ENCODE measurements around the gene KCNQ1OT1. TPM values are rescaled to one million over a fixed set of nuclear protein-coding genes. Genes with fewer than 3 reads are reported as not detected.
A peak's percentile ranks its signal among the peaks of the same experiment; 100 is the strongest.

The KCNQ1OT1 gene
- total RNA-seq, 1 donor from 2014 or later = 1.6 TPM

GRCh38 chr11:2742201-2742600 is 42.4 kb upstream of the KCNQ1OT1 start:
- Histone ChIP-seq H3K4me1 (peaks cover 5% of the 10 kb centered on the region), H3K4me3 (no peak overlapping the region), H3K27me3 (ENCODE audit: low read depth) (no peaks in the 10 kb centered on the region), H3K9me3 (no peaks in the 10 kb centered on the region), H3K36me3 (no peaks in the 10 kb centered on the region), H3K27ac (peak overlapping the region; percentile 41)
- no peak for TF ChIP-seq CTCF (IDR thresholded peaks at IDR 0.05)
- no peak for ATAC-seq
- DNase-seq = peak; percentile 40
- intact Hi-C loops (cut with DNase I) = no loop called here

- Histone ChIP-seq H3K36me3 (no peaks in the 10 kb centered on the region), H3K9me3 (no peaks in the 10 kb centered on the region), H3K4me3 (no peak overlapping the region), H3K4me1 (peaks cover 5% of the 10 kb centered on the region), H3K27ac (peak overlapping the region; percentile 41), H3K27me3 (ENCODE audit: low read depth) (no peaks in the 10 kb centered on the region)
- ATAC-seq (peak; percentile 20 to 44), DNase-seq (peak; percentile 47)
- intact Hi-C loops (cut with DNase I) = no loop called here
- TF ChIP-seq CTCF (IDR thresholded peaks at IDR 0.05) = no peak
These were observed 41.8 kb upstream of the KCNQ1OT1 start for GRCh38 chr11:2741377-2742131.

- DNase-seq (peak; percentile 37), ATAC-seq (no peak)
- H3K9me3 ChIP-seq = no peaks in the 10 kb centered on the region
- H3K27me3 ChIP-seq (ENCODE audit: low read depth) = no peaks in the 10 kb centered on the region
- peaks cover 5% of the 10 kb centered on the region for H3K4me1 ChIP-seq
- no peak overlapping the region for H3K4me3 ChIP-seq
- no peaks in the 10 kb centered on the region for H3K36me3 ChIP-seq
- peak overlapping the region; percentile 41 for H3K27ac ChIP-seq
- intact Hi-C loops (cut with DNase I) = no loop called here
- no peak for TF ChIP-seq CTCF (IDR thresholded peaks at IDR 0.05)
These were observed 41.2 kb upstream of the KCNQ1OT1 start for GRCh38 chr11:2741006-2741376.

GRCh38 chr11:2740275-2740940 is 40.6 kb upstream of the KCNQ1OT1 start:
- intact Hi-C loops (cut with DNase I) = no loop called here
- peaks cover 5% of the 10 kb centered on the region for H3K4me1 ChIP-seq
- TF ChIP-seq CTCF (IDR thresholded peaks at IDR 0.05) = no peak
- no peaks in the 10 kb centered on the region for H3K36me3 ChIP-seq
- no peaks in the 10 kb centered on the region for H3K27me3 ChIP-seq (ENCODE audit: low read depth)
- ATAC-seq (no peak), DNase-seq (peak; percentile 28)
- H3K9me3 ChIP-seq = no peaks in the 10 kb centered on the region
- H3K27ac ChIP-seq = no peak overlapping the region
- no peak overlapping the region for H3K4me3 ChIP-seq

- no peak overlapping the region for H3K4me3 ChIP-seq
- no peaks in the 10 kb centered on the region for H3K27me3 ChIP-seq (ENCODE audit: low read depth)
- H3K9me3 ChIP-seq = no peaks in the 10 kb centered on the region
- H3K27ac ChIP-seq = no peak overlapping the region
- DNase-seq (peak; percentile 25), ATAC-seq (no peak)
- TF ChIP-seq CTCF (IDR thresholded peaks at IDR 0.05) = no peak
- intact Hi-C loops (cut with DNase I) = no loop called here
- H3K36me3 ChIP-seq = no peaks in the 10 kb centered on the region
- peaks cover 5% of the 10 kb centered on the region for H3K4me1 ChIP-seq
These were observed 39.9 kb upstream of the KCNQ1OT1 start for GRCh38 chr11:2739531-2740274.
